ENCODE data around the gene OR4D1.
A peak's percentile ranks its signal among the peaks of the same experiment; 100 is the strongest.

Gene OR4D1

GRCh38 chr17:58156839-58157803, 8.9 kb downstream of the OR4D1 start:
- DNase-seq, result peak; percentile 68

- DNase-seq, result no peak
Measured at GRCh38 chr17:58158181-58158580, 10.0 kb downstream of the OR4D1 start.

DNA sequence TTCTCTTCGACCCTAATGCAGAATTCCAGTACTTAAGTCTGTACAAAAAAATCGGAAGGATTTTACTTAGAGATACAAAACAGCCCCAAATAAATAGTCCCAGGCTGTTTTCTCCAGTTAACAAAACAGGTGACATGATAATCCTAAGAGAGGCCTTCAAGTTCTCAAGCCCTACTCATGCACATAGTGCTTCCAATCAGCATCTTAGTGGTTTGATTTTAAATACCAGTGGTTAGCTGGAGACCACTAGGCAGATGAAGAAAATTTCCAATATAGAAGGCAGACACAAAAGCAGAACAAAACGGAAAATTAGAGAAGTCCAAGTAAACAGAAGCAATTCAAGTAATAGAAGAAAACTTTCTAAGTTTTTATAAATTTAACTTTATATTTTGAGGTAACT, 13.4 kb downstream of the OR4D1 start:
- no peak for DNase-seq

DNA sequence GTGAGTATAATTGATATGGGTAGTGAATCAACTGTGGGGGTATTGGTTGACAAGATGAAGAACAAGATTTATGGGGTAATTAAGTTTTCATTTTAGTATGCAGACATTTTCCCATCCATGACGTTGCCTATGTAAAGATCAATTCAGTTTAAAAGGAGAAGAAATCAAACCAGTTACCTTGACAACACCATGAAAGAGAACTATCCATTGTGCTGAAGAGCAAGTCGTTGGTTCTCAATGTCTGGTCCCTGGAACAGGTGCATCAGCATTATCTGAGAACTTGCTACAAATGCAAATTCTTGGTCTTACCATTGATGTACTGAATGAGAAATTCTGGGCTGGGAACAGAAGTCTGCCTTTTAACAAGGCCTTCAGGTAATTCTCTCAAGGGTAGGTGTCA, 17.8 kb downstream of the OR4D1 start:
- DNase-seq, result no peak

DNA sequence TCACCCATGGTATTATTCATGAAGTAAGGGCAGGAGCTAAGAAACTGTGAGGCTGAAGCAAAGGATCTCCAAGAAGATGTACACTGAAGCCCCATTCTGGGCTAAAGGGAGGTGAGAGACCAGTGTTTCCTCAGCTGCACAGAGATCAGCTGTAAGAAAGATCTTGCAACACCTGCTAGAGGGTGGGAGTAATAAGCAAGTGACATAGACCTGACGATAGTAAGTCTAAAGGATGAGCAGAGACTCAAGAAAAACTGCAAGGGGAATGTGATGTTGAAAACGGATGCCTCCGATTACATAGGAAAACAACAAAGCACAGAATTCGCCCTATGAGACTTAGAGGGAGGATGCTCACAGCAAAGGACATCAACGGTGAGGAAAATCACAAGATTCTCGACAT, 18.5 kb downstream of the OR4D1 start, which contains the start of gene OR4D2:
Gene OR4D2, plus strand, starts transcription at position 301 of the 400 bp plus-strand sequence. CDS start 2,674 bp downstream, outside the sequence.
- DNase-seq, result no peak

GRCh38 chr17:58170622-58171021, 22.4 kb downstream of the OR4D1 start:
- DNase-seq, result no peak

DNA sequence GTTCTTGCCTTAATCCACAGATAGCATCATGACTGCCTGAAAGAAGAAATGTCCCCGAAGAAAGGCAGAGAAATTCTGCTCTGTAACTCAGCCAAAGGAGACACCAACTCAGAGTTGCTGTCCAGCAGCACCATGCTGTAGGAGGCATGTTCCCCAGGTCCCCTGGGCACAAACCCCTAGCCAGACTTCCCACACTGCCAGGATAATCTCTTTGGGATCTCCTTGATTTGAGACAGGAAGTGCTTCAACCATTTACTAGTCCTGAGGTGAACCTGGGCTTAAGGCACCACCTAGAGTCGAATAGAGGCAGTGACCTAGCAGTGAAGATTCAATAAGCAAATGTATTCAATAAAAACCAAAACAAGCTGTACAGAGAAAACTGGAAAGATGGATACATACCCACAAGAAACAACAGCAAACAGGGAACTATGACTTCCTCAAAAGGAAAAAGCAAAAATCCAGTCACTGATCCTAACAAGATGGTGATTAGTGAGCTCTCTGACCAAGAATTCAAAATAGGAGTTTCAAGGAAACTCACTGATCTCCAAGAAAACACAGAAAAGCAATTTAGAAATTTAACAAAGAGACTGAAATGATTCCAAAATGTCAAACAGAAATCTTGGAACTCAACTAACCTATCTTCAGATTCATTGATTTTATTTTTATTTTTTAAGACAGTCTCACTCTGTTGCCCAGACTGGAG, 24.3 kb downstream of the OR4D1 start:
- peak; percentile 41 for DNase-seq

DNA sequence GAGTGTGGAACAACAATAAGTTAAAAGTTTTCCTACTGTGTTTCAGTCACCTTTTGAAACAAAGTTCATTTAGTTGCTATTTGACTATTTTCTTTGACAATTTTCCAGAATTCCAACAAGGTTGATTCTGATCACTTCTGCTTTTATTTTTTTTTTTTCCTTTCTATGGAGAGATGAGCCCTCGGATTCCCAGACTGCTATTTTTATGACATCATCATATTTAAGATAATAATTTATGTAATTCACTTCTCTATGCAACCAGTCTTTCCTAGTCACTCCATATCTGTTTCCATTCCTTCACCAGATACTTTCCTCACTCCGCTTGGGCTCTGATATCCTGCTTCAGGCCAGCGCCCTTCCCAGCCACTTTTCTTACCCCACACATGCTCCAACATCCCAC, 26.7 kb downstream of the OR4D1 start:
- DNase-seq, result no peak

GRCh38 chr17:58176200-58176599, 28.0 kb downstream of the OR4D1 start:
- DNase-seq, result no peak

- DNase-seq, result no peak
Measured at GRCh38 chr17:58181796-58182195, 33.6 kb downstream of the OR4D1 start.

GRCh38 chr17:58183514-58183913, 35.3 kb downstream of the OR4D1 start:
- DNase-seq, result no peak

GRCh38 chr17:58184308-58184985, 36.3 kb downstream of the OR4D1 start:
- DNase-seq, result no peak

DNA sequence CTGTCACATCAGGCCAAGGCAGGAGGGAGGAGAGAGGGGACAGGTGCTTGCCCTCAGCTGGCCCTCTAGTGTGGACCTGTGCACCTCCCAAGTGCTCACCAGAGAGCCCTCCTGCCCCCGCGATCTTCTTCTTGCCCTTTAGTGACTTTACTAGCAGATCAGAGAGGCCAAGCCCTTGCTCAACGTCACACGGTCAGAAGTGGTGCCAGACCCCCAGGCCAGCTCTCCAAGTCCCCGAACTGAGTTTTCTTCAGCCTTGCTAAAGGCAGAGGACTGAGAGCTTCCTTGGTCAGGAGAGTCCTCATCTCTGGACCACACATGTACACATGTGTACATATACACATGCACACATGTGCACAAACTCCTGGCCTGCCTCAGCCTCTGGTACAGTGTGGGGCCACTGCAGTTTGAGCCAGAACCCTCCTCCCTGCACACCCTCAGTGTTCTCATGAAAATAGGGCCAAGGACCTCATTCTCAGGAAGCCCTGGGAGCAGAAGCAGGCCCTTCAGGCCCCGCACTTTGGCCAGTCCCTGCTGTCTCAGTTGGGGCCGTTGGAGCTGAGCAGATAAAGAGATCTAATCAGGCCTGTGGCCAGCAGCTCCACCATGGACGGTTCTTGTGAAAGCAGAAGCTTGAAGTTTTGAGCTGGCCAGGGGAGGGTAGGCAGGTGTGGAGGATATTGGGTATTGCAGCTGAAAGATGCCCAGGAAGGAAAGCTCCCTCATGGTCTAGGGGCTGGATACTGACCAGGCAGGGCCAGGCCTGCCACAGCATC, 37.0 kb downstream of the OR4D1 start:
- DNase-seq, result no peak

GRCh38 chr17:58186591-58186990, 38.4 kb downstream of the OR4D1 start:
- no peak for DNase-seq

DNA sequence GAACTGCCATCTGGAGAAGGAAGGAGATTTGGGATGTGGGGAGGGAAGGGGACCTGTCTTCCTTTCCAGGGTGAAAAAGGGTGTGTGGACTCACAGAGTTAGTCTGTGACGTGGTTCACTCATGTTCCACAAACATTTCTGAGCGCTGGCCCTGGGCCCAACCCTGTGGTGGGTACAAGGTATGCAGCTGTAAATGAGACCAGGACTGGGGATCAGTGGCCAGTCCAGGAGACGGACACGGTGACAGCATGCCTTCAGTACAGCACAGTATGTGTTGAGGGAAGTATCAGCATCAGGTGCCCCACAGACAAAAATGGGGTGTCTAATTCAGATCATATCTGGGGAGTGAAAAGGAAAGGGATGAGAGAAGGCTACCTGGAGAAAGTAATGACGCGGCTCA, 38.9 kb downstream of the OR4D1 start:
- DNase-seq, result no peak

DNA sequence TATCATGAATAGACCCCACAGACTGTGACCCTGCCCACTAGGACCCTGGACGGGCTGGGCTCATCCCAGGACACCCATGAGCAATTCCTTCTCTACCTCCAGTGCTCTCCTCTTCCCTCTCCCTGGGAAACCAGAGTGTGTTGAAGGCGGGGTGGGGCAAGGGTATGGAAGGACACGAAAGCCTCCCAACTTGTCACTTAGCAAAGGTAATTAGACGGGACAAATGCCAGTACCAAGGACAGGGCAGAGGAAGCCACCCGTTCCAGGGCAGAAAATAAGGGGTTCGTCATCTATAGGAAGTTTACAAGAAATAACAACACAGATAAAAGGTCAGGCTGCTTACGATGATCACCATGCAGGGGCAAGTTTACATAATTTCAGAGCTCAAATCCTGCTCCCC, 39.5 kb downstream of the OR4D1 start:
- no peak for DNase-seq

DNA sequence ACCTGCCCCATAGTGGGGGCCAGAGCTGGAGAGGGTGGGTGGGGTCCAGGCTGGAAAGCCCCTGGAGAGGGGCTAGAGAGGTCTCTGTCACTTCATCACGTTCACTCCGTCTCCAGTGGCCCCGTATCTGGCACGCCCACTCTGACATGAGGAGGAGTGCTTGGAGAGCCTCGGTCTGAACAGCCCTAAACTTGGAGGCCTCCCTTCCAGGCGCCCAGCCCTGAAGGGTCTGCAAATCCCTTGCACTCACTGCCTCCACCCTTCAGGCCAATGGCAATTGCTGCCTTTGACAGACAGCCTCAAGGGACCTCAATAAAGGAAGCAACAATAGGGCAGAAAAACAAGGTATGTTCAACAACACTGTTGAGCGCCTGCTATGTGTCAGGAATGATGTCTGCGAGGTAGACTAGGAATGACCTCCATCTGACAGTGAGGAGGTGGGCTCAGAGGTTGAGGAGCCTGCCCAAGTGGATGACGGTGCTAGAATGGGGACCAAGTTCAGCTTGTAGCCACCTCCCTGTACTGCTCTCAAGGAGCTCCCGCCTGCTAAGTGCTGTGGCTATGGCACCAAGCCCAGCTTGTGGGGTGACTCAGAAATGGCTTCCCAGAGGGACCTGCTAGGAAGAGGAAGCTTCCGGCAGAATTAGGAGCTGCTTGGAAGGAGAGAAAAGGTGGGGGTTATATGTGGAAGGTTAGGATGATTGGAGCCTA, 41.4 kb downstream of the OR4D1 start:
- no peak for DNase-seq

DNA sequence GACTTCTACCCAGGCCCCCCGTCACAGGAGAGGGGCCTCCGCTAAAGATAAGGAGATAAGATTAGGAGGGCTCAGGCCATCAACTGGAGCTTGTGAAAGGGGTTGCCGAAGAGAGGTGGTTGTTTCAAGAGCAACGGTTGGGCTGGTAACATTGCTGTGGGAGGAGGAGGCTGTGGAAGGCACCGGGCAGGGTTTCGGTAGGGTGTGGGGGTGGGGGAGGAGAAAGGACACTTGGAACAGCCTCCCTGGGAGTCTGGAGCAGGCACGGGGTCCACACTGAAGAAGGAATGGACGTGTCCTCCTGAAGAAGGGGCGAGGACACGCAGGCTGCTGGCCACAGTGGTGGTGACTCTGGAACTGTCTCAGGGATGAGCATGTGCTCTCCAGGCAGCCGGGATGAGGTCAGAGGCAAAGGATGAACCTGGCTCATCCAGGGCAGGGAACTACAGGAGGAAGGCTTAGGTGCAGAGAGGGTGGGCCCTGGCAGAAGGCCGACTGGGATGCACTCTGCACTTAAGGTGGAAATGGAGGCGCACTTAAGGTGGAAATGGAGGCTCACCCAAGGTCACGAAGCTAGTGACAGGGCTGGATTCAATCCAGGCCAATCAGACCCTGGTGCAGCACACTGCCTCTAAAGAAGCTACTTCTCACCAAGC, 43.2 kb downstream of the OR4D1 start:
- DNase-seq, result no peak

- DNase-seq, result no peak
Measured at GRCh38 chr17:58192612-58193011, 44.4 kb downstream of the OR4D1 start, which contains the start of gene EPX. Gene EPX (plus strand): TSS chr17:58192726. CDS start chr17:58192847, 121 bp downstream.

GRCh38 chr17:58193641-58194255, 45.6 kb downstream of the OR4D1 start:
- DNase-seq, result no peak
